Measurements from ENCODE around the gene ELOA. TPM values are rescaled to one million over a fixed set of nuclear protein-coding genes. Genes with fewer than 3 reads are reported as not detected.
"Not testable (repeated sequence)": the region's sequence is repeated elsewhere in the genome, so short reads cannot be mapped to it uniquely, and the experiment has no call there.

Gene ELOA
- total RNA-seq, 2 donors from 2014 or later = 33.3 to 42.4 TPM

DNA sequence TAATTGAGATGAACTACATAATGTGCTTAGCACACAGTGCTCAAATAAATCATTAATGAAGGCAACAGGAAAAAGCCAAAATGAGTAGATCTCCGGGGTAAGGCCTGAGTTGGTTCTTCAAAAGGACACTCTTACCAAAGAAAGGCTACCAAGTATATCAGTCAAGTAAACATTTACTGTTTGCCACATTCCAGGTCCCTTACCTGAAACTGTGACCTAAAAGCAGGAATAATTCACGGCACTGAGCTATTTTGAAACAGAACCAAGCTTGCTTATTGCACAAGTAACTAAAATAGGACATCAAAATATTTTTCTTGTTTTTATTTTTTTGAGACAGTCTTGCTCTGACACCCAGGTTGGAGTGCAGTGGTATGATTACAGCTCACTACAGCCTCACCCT lies 32.9 kb downstream of the ELOA start:
- Histone ChIP-seq H3K27ac (ENCODE audit: low read depth, low read length) (no peak overlapping the region), H3K36me3 (ENCODE audit: control insufficient read depth, insufficient read depth, low read length) (peaks cover 8% of the 10 kb centered on the region), H3K9me3 (ENCODE audit: control insufficient read depth, low read length) (no peaks in the 10 kb centered on the region), H3K9ac (ENCODE audit: extremely low read depth, low read length, poor library complexity, severe bottlenecking) (no peak overlapping the region), H3K27me3 (ENCODE audit: control insufficient read depth, insufficient read depth, low read length, poor library complexity, severe bottlenecking) (no peaks in the 10 kb centered on the region), H3K4me3 (ENCODE audit: low read length) (no peak overlapping the region), H3K4me1 (ENCODE audit: control insufficient read depth, insufficient read depth, low read length) (no peaks in the 10 kb centered on the region)
- 89 to 98% methylated on average over 1 to 2 of the region's 2 CpGs for WGBS, 2 experiments (ENCODE audit: insufficient coverage in 1 of 2, insufficient read length in 1 of 2)
- Mint-ChIP-seq H3K27me3 (ENCODE audit: insufficient read depth) (no peaks in the 10 kb centered on the region), H3K9me3 (no peaks in the 10 kb centered on the region), H3K4me1 (peaks cover 7% of the 10 kb centered on the region), H3K36me3 (ENCODE audit: low read depth) (no peaks in the 10 kb centered on the region), H3K4me3 (no peak overlapping the region), H3K27ac (no peak overlapping the region)
- no peak for TF ChIP-seq CTCF (conservative IDR thresholded peaks at IDR 0.05)
- no peak for DNase-seq

GRCh38 chr1:23777979-23778814 lies 34.9 kb downstream of the ELOA start, which contains the start of gene PITHD1:
Gene PITHD1 (plus strand): TSS chr1:23778418. CDS start chr1:23778516, 98 bp downstream.
- peak within 1 kb of the TSS; percentile 81 for H3K4me3 Mint-ChIP-seq
- TF ChIP-seq CTCF (conservative IDR thresholded peaks at IDR 0.05) = no peak
- peaks cover 23% of the 10 kb centered on the region for H3K36me3 ChIP-seq (ENCODE audit: control insufficient read depth, insufficient read depth, low read length)
- no peaks in the 10 kb centered on the region for H3K9me3 ChIP-seq (ENCODE audit: control insufficient read depth, low read length)
- no peaks in the 10 kb centered on the region for H3K27me3 ChIP-seq (ENCODE audit: control insufficient read depth, insufficient read depth, low read length, poor library complexity, severe bottlenecking)
- no peaks in the 10 kb centered on the region for H3K9me3 Mint-ChIP-seq
- peak within 1 kb of the TSS; percentile 85 for H3K9ac ChIP-seq (ENCODE audit: extremely low read depth, low read length, poor library complexity, severe bottlenecking)
- H3K27me3 Mint-ChIP-seq (ENCODE audit: insufficient read depth) = no peaks in the 10 kb centered on the region
- H3K4me1 ChIP-seq (ENCODE audit: control insufficient read depth, insufficient read depth, low read length) = no peaks in the 10 kb centered on the region
- WGBS, 2 experiments (ENCODE audit: insufficient coverage in 1 of 2, insufficient read length in 1 of 2) = 0 to 1% methylated on average over 23 to 83 of the region's 91 CpGs
- peak; percentile 94 for DNase-seq
- peak within 1 kb of the TSS; percentile 66 for H3K27ac ChIP-seq (ENCODE audit: low read depth, low read length)
- peaks cover 7% of the 10 kb centered on the region for H3K4me1 Mint-ChIP-seq
- peak within 1 kb of the TSS; percentile 95 for H3K4me3 ChIP-seq (ENCODE audit: low read length)
- peaks cover 9% of the 10 kb centered on the region for H3K36me3 Mint-ChIP-seq (ENCODE audit: low read depth)
- peak within 1 kb of the TSS; percentile 98 for H3K27ac Mint-ChIP-seq

DNA sequence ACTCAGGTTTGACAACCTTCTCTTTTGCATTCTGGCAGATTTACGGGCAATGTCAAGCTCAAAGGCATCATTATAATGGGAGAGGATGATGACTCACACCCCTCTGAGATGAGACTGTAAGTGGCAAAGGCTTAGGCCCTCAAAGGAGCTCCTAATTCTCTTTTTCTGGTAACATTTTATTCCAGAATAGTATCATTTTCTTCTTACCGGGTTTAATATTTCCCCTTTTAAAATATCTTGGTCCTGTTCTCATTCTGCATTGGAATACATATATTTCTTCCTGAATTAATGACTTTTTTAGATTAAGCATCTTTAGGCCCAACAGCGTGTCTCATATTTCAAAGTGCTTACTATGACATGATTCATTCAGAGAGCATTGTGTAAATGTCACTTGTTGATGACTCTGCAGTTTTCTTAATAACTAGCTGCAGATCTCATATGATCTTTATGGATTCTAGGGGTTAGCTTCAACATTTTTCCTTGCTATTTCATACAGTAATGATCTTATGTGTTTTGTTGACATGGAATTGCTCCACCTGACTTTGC lies 36.6 kb downstream of the ELOA start:
- no peaks in the 10 kb centered on the region for H3K27me3 ChIP-seq (ENCODE audit: control insufficient read depth, insufficient read depth, low read length, poor library complexity, severe bottlenecking)
- Mint-ChIP-seq H3K27me3 (ENCODE audit: insufficient read depth) (no peaks in the 10 kb centered on the region), H3K4me3 (peak overlapping the region; percentile 81), H3K27ac (no peak overlapping the region), H3K9me3 (no peaks in the 10 kb centered on the region), H3K36me3 (ENCODE audit: low read depth) (peaks cover 20% of the 10 kb centered on the region), H3K4me1 (peaks cover 7% of the 10 kb centered on the region)
- no peak overlapping the region for H3K27ac ChIP-seq (ENCODE audit: low read depth, low read length)
- H3K4me3 ChIP-seq (ENCODE audit: low read length) = peak overlapping the region; percentile 95
- no peak for DNase-seq
- no peaks in the 10 kb centered on the region for H3K4me1 ChIP-seq (ENCODE audit: control insufficient read depth, insufficient read depth, low read length)
- TF ChIP-seq CTCF (conservative IDR thresholded peaks at IDR 0.05) = no peak
- peaks cover 37% of the 10 kb centered on the region for H3K36me3 ChIP-seq (ENCODE audit: control insufficient read depth, insufficient read depth, low read length)
- no peaks in the 10 kb centered on the region for H3K9me3 ChIP-seq (ENCODE audit: control insufficient read depth, low read length)
- 94 to 100% methylated on average over 3 of the region's 3 CpGs for WGBS, 2 experiments (ENCODE audit: insufficient coverage in 1 of 2, insufficient read length in 1 of 2)
- no peak overlapping the region for H3K9ac ChIP-seq (ENCODE audit: extremely low read depth, low read length, poor library complexity, severe bottlenecking)

DNA sequence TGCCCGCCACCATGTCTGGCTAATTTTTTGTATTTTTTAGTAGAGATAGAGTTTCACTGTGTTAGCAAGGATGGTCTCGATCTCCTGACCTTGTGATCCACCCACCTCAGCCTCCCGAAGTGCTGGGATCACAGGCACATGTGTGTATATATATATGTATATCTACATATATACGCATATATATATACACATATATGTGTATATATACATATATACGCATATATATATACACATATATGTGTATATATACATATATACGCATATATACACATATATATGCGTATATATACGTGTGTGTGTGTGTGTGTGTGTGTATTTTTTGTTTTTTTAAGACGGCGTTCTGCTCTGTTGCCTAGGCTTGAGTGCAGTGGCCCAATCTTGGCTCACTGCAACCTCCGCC lies 39.9 kb downstream of the ELOA start:
- peaks cover 68% of the 10 kb centered on the region for H3K36me3 ChIP-seq (ENCODE audit: control insufficient read depth, insufficient read depth, low read length)
- not testable (repeated sequence) for H3K27me3 ChIP-seq (ENCODE audit: control insufficient read depth, insufficient read depth, low read length, poor library complexity, severe bottlenecking); H3K4me1 ChIP-seq (ENCODE audit: control insufficient read depth, insufficient read depth, low read length); H3K4me3 Mint-ChIP-seq; H3K9me3 Mint-ChIP-seq; H3K4me3 ChIP-seq (ENCODE audit: low read length); H3K27ac ChIP-seq (ENCODE audit: low read depth, low read length); H3K4me1 Mint-ChIP-seq; H3K9me3 ChIP-seq (ENCODE audit: control insufficient read depth, low read length); H3K27ac Mint-ChIP-seq; H3K27me3 Mint-ChIP-seq (ENCODE audit: insufficient read depth); H3K9ac ChIP-seq (ENCODE audit: extremely low read depth, low read length, poor library complexity, severe bottlenecking); DNase-seq
- 94 to 99% methylated on average over 3 to 6 of the region's 11 CpGs for WGBS, 2 experiments (ENCODE audit: insufficient coverage in 1 of 2, insufficient read length in 1 of 2)
- H3K36me3 Mint-ChIP-seq (ENCODE audit: low read depth) = peaks cover 50% of the 10 kb centered on the region

Measured in endodermal cell (in vitro differentiated cells).